ENCODE data around the gene MAP3K12. TPM values are rescaled to one million over a fixed set of nuclear protein-coding genes. Genes with fewer than 3 reads are reported as not detected.

Gene MAP3K12
- total RNA-seq, 2 experiments from 2014 or later, result 7.2 to 13.4 TPM

DNA sequence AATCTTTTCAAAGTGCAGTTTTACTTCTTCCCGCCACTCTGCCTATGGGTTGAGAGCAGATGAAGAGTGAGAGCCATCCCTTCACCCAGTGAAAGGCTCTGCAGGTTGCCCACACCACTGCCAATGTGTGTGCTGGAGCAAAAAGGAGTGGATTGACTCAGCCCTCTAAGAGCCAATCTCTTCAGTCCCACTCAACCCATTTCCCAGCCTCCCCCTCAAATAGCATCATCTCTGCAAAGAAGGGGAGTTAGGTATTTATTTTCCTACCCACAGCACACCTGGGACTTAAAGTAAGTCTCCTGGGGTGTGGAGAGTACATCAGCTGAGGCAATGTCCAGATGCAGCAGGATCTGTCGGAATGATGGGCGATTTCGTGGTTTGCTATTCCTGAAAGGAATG is 15.3 kb downstream of the MAP3K12 start:
- no peak for DNase-seq (ENCODE audit: low spot score)
- Histone ChIP-seq H3K36me3 (ENCODE audit: insufficient read depth, low read length) (peaks cover 90% of the 10 kb centered on the region), H3K4me2 (ENCODE audit: low read length) (no peak overlapping the region), H3K4me1 (ENCODE audit: insufficient read depth, low read length, poor library complexity, severe bottlenecking) (no peaks in the 10 kb centered on the region), H4K20me1 (ENCODE audit: insufficient read depth, low read length) (peaks cover 4% of the 10 kb centered on the region; the same call in 1 of the 2 replicates), H3K79me2 (ENCODE audit: insufficient read depth, low read depth, low read length) (no peaks in the 10 kb centered on the region; the same call in 1 of the 2 replicates), H3K27ac (ENCODE audit: low read depth, low read length, poor library complexity, severe bottlenecking) (no peak overlapping the region), H3K9me2 (ENCODE audit: insufficient read depth, low read length) (no peaks in the 10 kb centered on the region), H2AFZ (ENCODE audit: low read length) (no peak overlapping the region), H3K9me3 (ENCODE audit: low read length) (no peaks in the 10 kb centered on the region), H3K4me3 (ENCODE audit: low read depth, low read length, poor library complexity, severe bottlenecking) (no peak overlapping the region)
- CTCF ChIA-PET (ENCODE audit: unreplicated experiment), result no interaction called here
- BruUV-seq (replicated peaks), result no TSS peak
- intact Hi-C loops (cut with micrococcal nuclease; ENCODE audit: unreplicated experiment), result no loop called here
- POLR2A ChIA-PET, result interaction anchor here (0.9 to 1.1 kb wide), 2 partner anchors 8 to 11 kb away, joined by 3 read pairs; no protein-coding TSS in a partner anchor
- no peak for TF ChIP-seq CTCF (conservative IDR thresholded peaks at IDR 0.05; ENCODE audit: low read length)
- TF ChIP-seq EZH2phosphoT487 (IDR thresholded peaks at IDR 0.05; ENCODE audit: borderline replicate concordance, low read depth, low read length), result no peak

GRCh38 chr12:53483225-53483978 is 15.9 kb downstream of the MAP3K12 start:
- no peak overlapping the region for H3K27ac ChIP-seq (ENCODE audit: low read depth, low read length, poor library complexity, severe bottlenecking)
- CTCF ChIA-PET (ENCODE audit: unreplicated experiment), result no interaction called here
- intact Hi-C loops (cut with micrococcal nuclease; ENCODE audit: unreplicated experiment), result no loop called here
- DNase-seq (ENCODE audit: low spot score), result no peak
- H2AFZ ChIP-seq (ENCODE audit: low read length), result no peak overlapping the region
- H3K9me3 ChIP-seq (ENCODE audit: low read length), result no peaks in the 10 kb centered on the region
- peaks cover 96% of the 10 kb centered on the region for H3K36me3 ChIP-seq (ENCODE audit: insufficient read depth, low read length)
- BruUV-seq (replicated peaks), result no TSS peak
- H3K4me1 ChIP-seq (ENCODE audit: insufficient read depth, low read length, poor library complexity, severe bottlenecking), result no peaks in the 10 kb centered on the region
- H4K20me1 ChIP-seq (ENCODE audit: insufficient read depth, low read length), result peaks cover 4% of the 10 kb centered on the region; the same call in 1 of the 2 replicates
- no peaks in the 10 kb centered on the region for H3K9me2 ChIP-seq (ENCODE audit: insufficient read depth, low read length)
- TF ChIP-seq EZH2phosphoT487 (IDR thresholded peaks at IDR 0.05; ENCODE audit: borderline replicate concordance, low read depth, low read length), result no peak
- no peak for TF ChIP-seq CTCF (conservative IDR thresholded peaks at IDR 0.05; ENCODE audit: low read length)
- POLR2A ChIA-PET, result interaction anchor here (0.8 to 1.1 kb wide), 4 partner anchors 9 to 162 kb away, joined by 3 to 5 read pairs (median 4); partner anchors contain the start of genes AAAS and TARBP2
- no peaks in the 10 kb centered on the region; the same call in 1 of the 2 replicates for H3K79me2 ChIP-seq (ENCODE audit: insufficient read depth, low read depth, low read length)
- H3K4me3 ChIP-seq (ENCODE audit: low read depth, low read length, poor library complexity, severe bottlenecking), result no peak overlapping the region
- H3K4me2 ChIP-seq (ENCODE audit: low read length), result no peak overlapping the region
